CD4-positive, alpha-beta T cell treated with Interleukin-15 for 1 hour (primary cell): Measurements from ENCODE around the gene SPATA19.

Experiments
- DNase-seq: peaks from one replicate; pipeline ENCODE4 v3.0.0-alpha.2; 2020

Gene SPATA19

DNA sequence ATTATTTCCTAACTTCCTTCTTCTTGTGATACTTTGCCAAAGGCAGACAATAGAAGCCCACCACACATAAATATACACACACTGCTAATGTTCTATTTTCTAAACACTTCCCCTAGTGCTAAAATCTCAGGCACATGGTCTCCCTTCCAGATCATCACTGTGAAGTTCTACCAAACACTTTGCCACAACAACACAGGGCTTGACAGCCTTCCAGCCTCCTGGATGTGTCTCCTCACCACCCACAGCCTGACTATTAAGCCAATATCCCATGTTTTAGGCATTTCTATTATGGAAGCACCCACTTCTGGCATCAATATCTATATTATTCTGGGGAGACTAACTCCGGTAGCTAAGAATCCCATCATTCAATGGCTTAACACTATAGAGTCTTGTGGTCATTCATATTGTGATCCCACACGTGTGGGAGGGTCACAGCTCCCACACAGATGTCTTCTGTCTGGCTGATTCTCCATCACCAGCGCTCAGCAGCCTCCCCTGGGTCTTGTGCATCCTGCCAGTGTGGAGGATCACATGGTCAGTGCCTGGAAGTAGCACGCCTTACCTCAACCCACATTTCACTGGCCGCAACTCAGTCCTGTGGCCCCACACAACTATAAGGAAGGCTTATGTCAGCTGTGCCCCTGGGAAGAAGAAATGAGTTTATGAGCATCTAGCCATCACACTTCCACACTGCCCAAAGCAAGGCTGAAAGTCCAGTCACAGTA lies 29.0 kb downstream of the SPATA19 start:
- no peak for DNase-seq

DNA sequence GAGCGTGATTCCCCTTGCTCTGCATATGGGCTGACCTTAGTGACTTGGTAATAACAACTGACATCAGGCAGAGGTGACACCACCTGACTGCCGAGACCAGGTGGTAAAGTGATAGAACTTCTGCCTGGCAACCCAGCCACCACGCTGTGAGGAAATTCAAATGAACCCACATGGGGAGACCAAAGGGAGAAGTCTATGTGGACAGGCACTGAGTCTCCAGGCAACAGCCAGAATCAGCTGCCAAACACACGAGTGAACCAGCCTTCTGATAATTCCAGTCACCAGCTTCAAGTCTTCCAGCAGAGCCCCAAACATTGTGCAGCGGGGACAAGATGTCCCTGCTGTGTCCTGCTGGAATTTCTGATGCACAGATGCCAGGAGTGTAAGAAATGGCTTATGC lies 29.7 kb downstream of the SPATA19 start:
- no peak for DNase-seq

DNA sequence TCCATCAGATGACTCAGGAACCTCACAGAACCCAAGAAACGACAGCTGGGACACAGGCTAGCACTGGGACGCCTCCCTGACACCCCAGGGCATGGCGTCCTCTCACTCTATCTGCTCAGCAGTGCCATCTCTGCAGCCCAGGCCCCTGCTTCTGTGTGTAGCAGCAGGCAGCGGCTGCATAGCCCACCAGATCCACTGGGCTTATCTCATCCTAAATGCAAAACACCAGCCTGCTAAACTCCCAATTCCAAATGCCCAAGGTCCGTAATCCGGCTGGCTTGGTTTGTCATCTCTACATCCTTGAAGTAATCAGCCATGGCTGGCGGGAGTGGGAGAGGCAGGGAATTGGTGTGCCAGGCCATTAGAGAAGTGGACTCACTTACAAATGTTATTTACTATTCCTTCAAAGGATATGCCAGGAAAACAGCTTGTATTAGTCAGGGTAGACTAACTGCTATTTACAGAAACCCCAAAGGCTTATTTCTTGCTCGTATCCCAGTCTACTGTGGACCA lies 30.7 kb downstream of the SPATA19 start:
- DNase-seq, result no peak

DNA sequence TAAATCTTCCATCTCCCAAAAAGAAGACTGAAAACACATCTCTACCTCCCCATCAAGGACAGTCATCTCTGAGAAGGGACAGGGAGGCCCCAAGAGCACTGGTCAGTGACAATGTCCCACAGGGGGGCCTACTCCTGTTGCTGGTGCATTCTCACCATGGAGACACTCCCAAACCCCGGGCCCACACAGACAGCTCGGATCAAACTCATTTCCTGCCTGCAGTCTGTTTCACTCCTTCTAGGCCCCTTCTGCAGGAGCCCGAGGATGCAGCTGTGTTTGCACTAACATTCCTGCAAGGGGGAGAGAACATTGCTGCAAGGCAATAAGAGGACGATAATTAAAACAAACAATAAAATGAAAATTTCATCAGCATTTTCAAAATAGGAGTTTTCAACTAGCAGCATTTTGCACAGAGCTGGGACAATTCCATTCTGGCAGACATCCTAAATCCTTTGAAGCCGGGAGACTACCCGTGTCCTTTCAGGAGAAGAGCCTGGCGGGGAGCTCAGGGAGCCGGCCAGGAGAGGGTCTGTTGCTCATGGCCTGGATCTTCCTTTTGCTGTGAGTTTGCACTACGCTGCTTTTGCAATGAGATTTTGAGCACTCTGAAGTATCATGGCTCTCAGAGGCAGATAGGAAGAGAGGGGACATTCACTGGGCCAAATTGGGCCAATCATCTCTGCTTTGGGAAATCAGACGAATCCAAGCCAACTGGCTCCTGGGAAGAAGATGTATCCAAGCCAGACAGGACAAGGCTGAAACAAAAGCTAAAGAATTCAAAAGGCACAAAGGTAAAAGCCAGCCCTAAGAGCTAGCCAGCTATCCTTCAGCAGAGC lies 33.2 kb downstream of the SPATA19 start:
- DNase-seq, result no peak

DNA sequence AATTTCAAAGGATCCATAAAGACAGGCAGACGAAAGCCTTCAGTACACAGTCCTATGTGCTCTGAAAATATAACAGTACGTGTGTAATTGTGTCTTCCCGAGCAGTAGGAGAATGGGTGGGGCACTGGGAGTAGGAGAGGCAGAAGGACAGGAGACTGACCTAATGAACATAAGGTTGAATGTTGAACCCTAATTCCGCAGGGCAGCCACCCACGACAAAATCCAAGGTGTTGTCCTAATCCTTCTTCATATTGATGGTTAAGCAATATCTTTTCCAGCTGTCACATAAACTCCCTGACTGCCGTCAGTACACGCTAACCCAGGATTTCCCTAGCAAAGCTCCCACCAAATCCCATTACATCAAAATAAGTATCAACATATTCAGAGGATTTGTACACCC lies 34.5 kb downstream of the SPATA19 start:
- no peak for DNase-seq

DNA sequence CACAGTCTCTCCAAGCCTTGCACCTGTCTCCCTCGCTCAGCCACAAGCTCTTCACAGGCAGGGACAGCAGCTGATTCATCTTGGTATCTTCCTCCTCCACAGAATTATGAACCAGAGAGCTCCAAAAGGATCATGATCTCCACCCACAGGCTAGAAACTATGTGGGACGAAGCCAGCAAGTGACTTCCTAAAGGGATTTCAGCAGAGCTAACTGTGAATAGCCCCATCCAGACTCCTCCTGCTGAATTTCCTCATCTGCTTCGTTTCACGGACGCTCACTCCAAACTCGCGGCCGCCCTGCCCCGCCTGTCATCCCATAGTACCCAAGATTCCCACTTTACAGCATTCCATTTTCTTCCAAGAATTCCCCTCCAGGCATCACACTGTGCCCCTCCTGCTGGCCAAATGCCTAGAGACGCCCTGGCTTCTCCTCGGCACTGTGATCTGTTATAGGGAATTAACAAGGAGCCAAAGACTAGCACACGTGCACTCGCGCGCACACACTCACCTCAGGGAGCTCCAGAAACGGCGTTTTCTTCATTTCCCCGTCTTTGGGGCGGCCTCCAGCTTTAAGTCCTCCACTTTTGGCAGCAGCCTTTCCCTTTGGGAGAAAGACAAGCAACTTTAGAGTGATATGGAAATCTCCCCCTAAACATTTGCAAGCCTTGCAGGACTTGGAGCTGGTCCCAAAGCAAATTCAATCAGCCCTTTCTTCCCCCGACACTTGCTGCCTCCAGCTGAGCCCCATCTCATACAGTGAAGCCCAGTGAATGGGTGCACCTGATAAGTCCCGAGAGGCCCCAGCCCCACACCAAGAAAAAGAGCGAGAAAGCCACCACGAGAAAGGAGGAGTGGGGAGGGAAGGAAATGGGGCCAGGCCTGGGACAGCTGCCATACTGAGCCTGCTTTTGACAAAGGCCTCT lies 35.5 kb downstream of the SPATA19 start:
- DNase-seq, result no peak

DNA sequence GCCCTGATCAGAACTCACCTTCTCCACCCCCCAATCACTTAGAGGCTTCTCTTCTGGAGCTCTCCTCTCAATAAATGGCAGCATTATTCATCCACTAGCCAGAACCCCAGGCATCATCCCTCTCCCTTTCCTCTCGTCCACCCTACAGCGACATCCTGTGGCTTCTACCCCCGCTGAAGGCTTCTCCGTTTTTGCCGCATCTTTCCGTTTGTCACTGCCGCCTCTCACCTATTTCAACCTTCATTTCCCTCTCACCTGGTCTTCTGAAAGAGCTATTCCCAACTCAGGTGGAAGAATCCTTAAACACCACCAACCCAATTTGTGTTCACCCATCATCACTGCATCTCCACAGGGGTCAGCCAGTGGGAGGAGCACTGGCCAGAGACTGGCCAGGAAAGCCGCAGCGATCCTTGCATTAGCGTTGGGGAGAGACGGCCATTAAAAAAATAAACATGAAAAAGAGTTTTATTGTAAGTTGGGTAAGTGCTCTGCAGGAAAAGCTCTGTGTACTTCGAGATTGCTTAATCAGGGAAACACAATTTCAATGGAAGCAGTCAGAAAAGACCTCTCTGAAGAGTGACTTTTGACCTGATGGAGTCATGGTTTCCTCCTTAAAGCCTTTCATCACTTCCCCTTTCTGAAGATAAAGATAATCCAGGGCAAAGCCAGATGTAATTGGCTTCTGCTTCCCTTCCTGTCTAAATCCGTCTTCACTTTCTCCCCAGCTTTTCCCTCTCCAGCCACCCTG lies 36.7 kb downstream of the SPATA19 start:
- DNase-seq, result no peak

DNA sequence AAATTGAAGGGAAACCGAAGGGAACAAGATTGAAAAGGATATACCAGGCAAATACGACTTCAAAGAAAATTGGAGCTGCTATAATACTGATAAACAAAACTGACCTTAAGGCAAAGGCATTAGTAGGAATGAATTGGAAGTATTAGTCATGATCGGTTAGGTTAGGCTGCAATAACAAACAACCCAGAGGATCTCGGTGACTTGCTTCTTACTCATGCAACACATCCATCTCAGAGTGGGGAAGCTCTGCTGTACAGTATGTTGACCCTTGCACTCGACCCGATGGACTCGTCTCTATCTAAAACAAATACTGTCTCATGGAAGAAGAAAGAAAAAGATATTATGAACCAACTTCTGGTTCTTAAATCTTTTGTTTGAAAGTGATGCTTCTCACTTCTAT lies 42.3 kb downstream of the SPATA19 start:
- no peak for DNase-seq

DNA sequence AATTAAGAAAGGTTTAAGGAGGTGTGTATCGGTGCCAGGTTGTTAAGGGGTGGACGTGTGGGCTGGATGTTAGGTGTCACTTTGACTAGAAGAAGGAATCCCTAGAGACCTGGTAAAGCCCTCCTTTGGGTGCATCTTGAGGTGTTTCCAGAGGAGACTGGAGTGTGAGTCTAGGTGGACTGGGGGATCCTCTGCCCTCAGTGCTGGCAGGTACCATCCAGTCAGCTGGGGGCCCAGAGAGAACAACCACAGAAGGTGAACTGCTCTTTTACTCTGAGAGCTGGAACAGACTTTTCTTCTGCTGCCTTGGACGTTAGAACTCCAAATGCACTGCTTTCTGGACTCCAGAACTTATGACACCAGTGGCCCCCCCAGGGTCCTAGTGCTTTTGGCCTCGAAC lies 44.0 kb downstream of the SPATA19 start:
- DNase-seq, result no peak

DNA sequence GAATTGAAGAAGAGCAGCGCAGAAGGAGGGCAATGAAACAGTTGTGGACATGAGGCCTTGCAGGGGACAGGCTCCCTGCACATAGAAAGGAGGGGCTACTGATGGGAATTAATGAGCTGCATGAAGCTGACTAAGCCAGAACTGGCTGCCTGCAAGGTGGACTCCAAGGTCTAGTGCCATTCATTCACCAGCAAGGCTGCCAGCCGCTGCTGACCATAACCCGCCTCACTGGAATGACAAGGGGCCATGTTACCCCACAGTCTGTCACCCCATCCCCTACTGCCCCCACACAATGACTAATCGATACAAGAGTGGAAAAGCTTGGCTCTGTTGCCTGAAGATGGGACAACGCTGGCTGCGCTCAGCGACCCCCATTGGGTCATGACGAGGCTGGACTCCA lies 44.6 kb downstream of the SPATA19 start:
- no peak for DNase-seq

DNA sequence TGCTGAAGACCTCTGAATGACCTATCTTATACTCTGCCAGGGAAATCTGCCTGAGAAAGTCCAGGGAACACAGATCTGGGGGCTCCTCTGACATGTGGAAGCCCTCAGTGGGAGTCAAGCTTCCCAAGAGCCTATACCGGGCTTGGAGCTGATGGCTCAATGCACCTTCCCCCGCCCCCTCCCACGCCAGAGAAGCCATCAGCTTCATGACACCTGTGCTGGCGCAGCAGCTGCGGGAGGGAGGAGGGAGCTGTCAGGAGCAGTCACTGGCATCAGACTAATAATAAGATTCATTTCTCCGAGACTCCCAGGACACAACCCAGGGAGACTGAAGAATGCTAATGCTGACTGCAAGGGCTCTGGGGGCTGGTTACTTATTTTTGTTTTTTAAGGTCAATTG lies 47.8 kb downstream of the SPATA19 start:
- no peak for DNase-seq

DNA sequence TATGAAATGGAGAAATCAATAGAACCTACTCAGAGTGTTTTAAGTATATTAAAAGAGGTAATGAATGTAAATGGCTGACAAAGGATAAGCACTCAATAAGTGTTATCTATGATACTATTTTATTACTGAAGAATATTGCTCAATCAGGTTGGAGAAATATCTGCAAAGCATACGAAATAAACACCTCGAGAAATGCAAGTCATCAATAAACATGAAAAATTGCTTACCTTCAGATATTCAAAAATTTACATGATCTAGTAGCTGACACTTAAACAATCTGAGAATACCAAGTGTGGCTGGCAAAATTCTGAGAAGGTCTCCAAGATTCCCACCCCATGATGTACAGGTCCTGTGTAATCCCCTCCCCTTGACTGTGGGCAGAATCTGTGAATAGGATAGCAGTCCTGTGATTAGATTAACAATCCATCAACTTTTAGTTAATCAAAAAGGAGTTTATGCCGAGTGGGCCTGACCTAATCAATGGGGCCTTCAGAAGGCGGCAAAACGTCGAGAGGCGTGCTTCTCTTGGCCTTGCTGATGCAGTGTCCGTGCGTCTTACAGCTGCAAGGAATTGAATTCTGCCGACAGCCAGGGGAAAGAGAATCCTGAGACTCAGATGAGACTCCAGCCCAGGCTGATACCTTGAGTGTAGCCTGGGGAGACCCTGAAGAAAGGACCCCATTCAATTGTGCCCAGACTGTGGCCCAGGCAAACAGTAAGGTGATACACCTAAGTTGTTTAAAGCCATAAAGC lies 49.1 kb downstream of the SPATA19 start:
- no peak for DNase-seq

DNA sequence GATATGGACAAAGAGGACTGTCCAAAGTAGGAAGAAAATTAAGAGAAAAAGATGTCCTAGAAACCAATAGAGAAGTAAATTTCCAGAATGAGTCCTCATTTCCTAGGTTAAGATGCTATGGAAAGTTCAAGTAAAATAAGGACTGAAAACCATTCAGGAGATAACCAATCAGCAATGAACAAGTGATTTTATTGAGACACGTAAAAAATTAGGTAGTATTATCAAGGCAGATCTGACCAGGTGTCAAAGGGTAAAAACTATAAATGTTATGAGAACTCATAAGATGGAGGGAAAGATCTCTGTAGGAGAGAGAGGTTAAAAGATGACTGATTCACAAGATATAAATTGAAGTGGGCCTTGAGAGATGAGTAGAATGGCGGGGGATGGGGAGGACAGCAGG lies 50.2 kb downstream of the SPATA19 start:
- no peak for DNase-seq

DNA sequence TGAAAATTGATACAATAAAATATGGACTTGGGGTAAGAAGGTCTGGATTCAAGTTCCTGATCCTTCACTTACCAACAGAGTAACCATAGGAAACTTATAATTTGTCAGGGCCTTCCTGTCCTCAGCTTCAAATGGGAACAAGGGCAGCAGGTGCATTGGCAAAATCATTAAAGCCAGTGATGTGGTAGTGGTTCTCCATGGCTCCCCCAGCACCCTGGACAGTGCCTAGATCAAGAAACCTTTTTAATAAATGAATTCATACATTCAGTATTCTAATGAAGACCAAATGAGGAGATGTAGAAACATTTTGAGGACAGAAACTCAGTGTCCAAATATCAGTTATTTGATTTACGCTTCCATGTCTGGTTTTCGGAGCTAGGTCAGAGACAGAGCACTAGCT lies 51.1 kb downstream of the SPATA19 start:
- DNase-seq, result no peak

DNA sequence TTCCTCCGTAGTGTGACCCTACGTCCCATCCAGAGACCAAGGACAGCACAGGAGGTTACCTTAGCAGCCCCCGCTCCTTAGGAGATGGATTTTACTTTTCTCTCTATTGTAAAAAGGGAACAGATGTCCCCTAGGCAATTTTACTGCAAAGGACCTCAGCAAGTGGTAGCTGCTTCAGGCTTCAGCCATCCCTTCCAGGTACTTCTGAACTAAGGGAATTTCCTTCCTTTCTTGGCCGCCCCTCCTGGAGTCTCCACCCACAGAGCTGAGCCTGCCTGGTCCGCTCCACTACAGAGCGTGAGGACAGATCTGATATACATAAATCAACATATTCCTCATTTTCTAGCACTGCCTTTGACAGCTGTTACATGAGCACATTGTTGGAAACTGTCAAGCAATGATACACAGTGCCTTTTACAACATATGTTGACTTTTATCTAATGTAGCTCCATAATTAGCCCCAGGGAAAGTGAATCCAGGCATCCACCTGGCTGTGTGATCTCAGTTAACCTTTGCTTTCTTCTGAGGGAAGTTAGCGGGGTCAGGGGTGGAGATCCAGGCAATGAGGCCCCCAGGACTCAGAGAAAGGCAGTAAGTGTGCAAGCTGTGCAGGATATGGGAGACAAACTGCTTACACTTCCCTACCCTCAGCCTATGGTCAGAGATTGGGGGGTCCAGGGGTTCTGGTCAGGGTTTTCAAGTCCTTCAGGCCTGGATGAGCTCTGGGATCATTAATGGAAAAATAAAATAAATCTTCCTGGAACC lies 51.9 kb downstream of the SPATA19 start:
- DNase-seq, result no peak

DNA sequence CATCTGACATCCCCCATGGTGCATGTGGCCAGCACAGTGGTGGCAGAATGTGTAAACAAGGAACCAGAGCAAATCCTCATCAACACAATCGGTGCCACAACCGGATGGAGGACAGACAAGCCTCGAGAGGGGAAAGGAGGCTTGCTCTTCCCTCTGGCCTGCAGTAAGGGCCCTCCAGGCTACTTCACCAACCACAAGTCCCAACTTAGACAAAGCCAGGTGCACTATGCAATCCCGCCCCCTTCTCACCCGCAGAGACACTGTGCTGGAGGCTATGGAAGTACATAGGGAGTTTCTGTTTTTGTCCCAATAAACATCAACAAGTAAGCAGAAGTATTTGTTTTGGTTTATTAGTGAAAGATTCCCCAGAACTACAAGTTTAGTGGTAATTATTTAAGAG lies 54.3 kb downstream of the SPATA19 start:
- no peak for DNase-seq
